Fibroblast of the aortic adventitia (primary cell): ENCODE measurements around the gene WASHC2C. TPM values are rescaled to one million over a fixed set of nuclear protein-coding genes. Genes with fewer than 3 reads are reported as not detected.
"Not testable (repeated sequence)": the region's sequence is repeated elsewhere in the genome, so short reads cannot be mapped to it uniquely, and the experiment has no call there.

Source experiments
- DNase-seq: peaks from one replicate; pipeline ENCODE4 v3.0.0-alpha.2; 2010; ENCODE audit warnings: low read depth
- H3K4me3 ChIP-seq: 2 replicates; pipeline ENCODE4 v1.5.1; 2011; ENCODE audit warnings: low read depth, mild to moderate bottlenecking, control low read depth, low read length, moderate library complexity
- total RNA-seq: library from RNA; depleted of rRNA; stranded (reverse); fragments of >200 nt; gene quantifications from 2 replicates; pipeline ENCODE4 v1.2.3, GENCODE V29; 2012; ENCODE audit warnings: low replicate concordance

Gene WASHC2C
- total RNA-seq, result 26.7 and 170 TPM in 2 replicates

DNA sequence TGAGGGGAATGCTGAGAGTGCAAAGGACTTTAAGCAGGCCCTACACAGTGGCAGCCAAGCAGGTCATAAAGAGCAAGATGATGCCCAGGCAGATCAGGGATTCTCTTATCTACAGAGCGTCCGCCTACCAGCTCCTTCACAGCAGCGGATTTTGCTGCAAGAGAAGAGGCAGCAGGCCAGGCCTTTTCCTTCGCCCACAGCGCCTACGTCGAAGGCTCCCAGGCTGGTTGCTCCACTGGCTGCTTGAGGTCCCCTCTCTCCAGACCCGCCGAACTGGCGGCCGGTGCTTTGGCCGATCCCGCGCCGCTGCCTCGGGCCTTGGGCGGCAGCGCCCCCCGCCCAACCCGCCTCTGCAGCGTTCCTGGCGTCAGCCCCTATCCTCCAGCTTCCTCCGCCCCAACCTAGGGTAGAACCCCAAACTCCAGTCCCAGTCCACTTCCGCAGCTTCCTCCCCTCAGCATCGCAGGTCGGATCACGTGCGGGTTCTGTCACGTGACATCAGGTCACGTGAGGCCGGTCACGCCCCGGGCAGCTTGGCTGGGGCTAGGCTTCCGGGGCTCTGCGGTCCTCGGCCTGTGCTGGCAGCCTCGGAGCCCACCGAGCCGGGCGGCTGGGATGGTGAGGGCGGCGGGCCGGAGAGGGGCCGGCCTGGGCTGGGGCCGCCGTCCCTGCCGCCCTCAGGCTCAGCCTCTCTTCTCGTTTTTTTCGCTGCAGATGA, at the start of gene WASHC2C:
Gene WASHC2C, plus strand, starts transcription at position 564 of the 718 bp plus-strand sequence. Its CDS starts 52 bp downstream, at position 616.
- H3K4me3 ChIP-seq, result peak within 1 kb of the TSS; percentile 71
- peak; percentile 53 for DNase-seq

GRCh38 chr10:45678467-45678866, 48.6 kb upstream of the WASHC2C start:
- DNase-seq, H3K4me3 ChIP-seq: not testable (repeated sequence)

DNA sequence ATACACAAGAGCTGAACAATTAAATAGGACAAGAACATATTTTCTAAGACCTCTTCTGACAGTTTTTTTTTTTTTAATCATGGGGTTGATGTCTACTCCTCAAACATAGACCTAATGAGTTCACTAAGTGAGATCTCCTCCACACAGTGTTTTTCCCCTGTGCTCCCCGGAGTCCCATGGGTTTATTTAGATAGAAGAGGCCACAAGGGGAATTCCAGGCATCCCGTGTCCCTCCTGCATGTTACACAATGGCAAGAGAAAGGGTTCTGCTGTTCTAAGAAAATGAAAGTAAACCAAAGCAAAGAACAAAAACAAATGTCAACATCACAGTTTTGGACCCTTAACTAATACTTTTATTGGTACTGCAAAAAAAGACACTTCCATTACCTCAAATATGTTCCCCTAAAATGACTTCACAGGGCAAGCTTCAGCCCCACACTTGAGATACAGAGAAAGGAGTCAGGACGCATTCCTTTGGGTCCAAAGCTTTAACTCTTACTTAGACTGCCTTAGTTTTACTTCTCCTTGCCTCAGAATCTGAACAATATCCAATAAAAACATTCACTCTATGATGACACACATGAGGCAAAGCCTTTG, 16.8 kb upstream of the WASHC2C start:
- not testable (repeated sequence) for H3K4me3 ChIP-seq
- peak; percentile 30 for DNase-seq

GRCh38 chr10:45711223-45711622, 15.8 kb upstream of the WASHC2C start:
- H3K4me3 ChIP-seq, DNase-seq: not testable (repeated sequence)

- DNase-seq, H3K4me3 ChIP-seq: not testable (repeated sequence)
These were observed 10.0 kb upstream of the WASHC2C start for GRCh38 chr10:45717053-45717452.

- DNase-seq, H3K4me3 ChIP-seq: not testable (repeated sequence)
These were observed 9.4 kb upstream of the WASHC2C start for GRCh38 chr10:45717642-45718041.

- not testable (repeated sequence) for DNase-seq, H3K4me3 ChIP-seq
These were observed 5.6 kb upstream of the WASHC2C start for GRCh38 chr10:45721503-45721902.

DNA sequence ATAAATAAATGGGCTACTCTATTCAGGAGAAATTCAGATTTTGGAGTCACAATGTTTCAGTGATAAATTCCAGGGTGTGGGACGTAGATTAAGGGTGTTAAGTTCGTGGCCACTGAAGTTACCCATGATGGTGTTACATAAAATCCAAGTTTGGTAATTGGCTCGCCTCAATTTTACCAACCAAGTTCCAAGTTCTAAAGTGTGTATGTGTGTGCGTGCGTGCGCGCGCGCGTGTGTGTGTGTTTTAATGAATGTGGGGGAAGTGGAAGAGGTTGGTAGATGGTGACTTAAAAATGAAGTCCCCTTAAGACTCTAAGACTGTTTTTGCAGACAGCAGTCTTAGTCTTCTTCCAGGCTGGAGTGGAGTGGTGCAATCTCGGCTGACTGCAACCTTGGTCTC, 3.2 kb upstream of the WASHC2C start:
- H3K4me3 ChIP-seq, DNase-seq: not testable (repeated sequence)

GRCh38 chr10:45727421-45727965, 427 bp downstream of the WASHC2C start:
- not testable (repeated sequence) for DNase-seq
- peak overlapping the region; percentile 71 for H3K4me3 ChIP-seq

DNA sequence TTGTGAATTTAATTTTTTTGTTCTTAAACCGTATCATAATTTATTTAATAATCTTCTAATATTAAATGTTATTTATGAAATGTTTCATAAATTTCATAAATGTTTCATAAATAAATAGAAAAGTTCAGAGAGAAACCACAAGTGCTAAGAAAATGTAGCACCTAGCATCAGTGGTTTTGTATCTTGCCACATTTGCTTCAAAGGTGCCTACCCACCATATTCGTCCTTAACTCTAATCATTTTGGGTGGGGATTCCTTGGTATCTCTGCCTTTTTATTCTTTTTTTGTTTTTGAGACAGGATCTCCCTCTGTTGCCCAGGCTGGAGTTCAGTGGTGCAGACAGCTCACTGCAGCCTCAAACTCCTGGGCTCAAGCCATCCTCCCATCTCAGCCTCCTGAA, 7.4 kb downstream of the WASHC2C start:
- H3K4me3 ChIP-seq, DNase-seq: not testable (repeated sequence)

DNA sequence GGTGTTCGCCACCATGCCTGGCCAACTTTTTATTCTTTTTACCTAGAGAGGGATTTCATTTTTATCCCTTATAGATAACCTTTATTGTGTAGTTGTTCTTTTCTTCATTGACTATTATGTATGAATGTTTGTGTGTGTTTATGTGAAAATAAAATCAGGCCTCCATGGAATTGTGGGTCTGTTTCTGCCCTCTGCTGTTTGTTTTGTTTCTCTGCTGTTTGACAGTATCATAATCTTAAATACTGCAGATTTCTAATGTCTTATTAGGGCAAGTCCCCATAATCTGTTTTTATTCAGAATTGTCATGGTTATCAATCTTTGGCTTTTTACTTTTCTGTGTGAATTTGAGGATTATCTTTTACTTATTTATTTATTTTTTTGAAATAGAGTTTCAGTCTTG, 7.8 kb downstream of the WASHC2C start:
- peak; percentile 1 for DNase-seq
- not testable (repeated sequence) for H3K4me3 ChIP-seq

DNA sequence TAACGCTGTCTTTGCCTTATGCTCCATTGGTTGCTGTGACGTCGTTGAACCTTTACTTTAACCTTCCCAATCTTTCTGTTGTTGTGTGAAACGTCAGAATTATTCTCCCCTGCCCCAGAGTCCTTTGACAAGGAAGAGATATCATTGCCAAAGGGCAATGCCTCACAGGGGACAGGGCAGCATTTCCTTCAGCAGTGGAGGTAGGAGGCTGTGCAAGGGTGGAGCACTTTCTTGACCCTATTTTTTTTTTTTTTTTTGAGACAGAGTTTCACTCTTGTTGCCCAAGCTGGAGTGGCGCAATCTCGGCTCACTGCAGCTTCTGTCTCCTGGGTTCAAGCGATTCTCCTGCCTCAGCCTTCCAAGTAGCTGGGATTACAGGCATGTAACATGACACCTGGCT, 14.5 kb downstream of the WASHC2C start:
- DNase-seq, H3K4me3 ChIP-seq: not testable (repeated sequence)

- DNase-seq, H3K4me3 ChIP-seq: not testable (repeated sequence)
These were observed 14.9 kb downstream of the WASHC2C start for GRCh38 chr10:45742014-45742413.

DNA sequence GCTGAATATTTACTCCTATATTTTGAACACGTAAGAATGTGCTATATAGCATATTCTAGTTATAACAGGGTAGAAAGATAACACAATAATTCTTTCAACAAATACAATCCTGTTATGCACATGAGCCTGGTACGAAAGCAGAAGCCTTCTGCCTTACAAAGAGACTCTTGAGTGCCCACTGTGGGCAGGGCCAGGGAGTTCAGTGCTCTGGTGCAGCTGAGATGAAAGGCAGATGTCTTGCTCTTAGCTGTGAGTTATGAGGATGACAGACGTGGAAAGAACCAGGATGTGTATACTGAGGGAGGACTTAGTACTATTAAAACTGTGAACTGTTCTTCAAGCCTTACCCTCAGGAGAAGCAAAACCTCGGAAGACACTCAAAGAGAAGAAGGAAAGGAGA, 24.1 kb downstream of the WASHC2C start:
- DNase-seq, result not testable (repeated sequence)

DNA sequence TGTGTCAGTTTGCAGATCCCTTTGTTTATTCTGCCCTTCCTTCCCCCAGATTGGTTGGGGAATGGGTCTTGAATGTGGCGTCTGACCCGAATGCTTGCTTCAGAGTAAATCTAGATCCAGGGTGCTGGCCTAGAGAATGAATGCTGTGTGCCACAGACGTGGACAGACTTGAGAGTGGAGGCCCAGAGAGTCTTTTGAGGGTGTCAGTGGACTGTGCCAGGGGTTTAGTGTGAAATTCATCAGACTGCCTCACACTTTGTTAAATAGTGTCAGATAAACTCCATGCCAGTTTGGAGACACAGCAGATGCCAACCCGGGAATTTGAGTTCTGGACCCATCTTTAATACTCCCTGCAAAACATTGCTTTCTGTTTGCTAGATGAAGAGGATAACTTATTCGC, 25.1 kb downstream of the WASHC2C start:
- H3K4me3 ChIP-seq, DNase-seq: not testable (repeated sequence)

More for the DNA sequence above, 24.1 kb downstream of the WASHC2C start:
- not testable (repeated sequence) for H3K4me3 ChIP-seq

- not testable (repeated sequence) for DNase-seq, H3K4me3 ChIP-seq
These were observed 27.0 kb downstream of the WASHC2C start for GRCh38 chr10:45753979-45754495.

DNA sequence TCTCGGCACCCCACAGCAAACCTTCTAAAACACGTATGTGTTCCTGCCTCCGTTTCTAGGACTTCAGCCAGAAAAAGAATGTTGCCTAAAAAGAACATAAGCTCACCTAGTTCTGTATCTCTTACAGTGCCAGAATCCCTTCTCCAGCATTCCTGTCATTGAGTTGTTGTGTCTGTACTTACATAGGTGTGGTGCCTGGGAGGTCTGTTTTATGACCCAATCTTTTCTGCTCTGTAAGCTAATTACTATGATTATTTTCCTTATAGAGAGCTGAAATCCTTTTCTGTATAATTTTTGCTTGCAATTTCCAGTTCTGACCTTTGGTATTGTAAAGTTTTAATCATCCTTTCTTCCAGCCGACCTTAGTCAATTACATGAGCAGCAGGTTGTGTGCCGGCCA, 28.0 kb downstream of the WASHC2C start:
- not testable (repeated sequence) for H3K4me3 ChIP-seq, DNase-seq

DNA sequence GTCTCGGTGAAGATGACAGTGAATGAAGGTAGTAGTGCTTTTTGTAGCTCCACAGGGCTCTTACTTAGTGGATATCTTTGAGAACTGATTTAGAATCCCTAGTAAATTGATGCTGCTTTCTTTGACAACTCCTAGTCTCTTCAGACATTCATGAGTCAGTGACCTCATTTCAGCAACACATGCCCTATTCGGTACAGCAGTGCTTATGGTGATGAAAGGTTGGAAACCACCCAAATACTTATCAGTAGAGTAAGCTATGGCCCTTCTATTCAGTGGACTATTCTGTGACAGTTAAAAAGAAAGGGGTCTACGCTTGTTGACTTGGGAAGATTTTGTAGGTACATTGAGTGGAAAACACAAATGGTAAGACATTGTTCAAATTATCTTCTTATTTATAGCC, 29.0 kb downstream of the WASHC2C start:
- not testable (repeated sequence) for DNase-seq, H3K4me3 ChIP-seq

- DNase-seq, H3K4me3 ChIP-seq: not testable (repeated sequence)
These were observed 30.8 kb downstream of the WASHC2C start for GRCh38 chr10:45757661-45758396.
